Measurements from ENCODE around the gene GFOD1.

The GFOD1 gene

GRCh38 chr6:13425270-13425873, 62.0 kb downstream of the GFOD1 start:
- DNase-seq (ENCODE audit: low spot score): no peak

DNA sequence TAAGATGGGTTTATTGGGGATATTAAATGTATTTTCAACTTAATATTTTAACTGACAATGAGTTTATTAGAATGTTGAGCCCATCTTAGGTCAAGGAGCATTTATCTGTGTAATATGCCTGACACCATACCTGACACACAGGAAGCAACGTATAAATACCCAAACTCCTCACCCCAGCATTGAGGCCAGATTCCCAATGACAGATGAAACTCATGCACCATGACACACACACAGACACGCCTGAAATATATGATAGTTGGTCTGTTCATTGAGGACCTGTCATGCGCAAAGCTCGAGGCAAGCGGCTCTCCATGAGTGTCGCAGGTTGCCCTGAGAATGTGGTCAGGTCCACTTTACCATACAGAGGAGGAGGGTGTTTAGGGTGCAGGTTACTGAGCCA, 64.1 kb downstream of the GFOD1 start:
- DNase-seq (ENCODE audit: low spot score): no peak

GRCh38 chr6:13422681-13423221, 64.6 kb downstream of the GFOD1 start:
- no peak for DNase-seq (ENCODE audit: low spot score)

- no peak for DNase-seq (ENCODE audit: low spot score)
These were observed 65.9 kb downstream of the GFOD1 start for GRCh38 chr6:13421425-13422059.

- no peak for DNase-seq (ENCODE audit: low spot score)
These were observed 67.1 kb downstream of the GFOD1 start for GRCh38 chr6:13420269-13420668.

GRCh38 chr6:13419422-13420195, 67.8 kb downstream of the GFOD1 start:
- no peak for DNase-seq (ENCODE audit: low spot score)

DNA sequence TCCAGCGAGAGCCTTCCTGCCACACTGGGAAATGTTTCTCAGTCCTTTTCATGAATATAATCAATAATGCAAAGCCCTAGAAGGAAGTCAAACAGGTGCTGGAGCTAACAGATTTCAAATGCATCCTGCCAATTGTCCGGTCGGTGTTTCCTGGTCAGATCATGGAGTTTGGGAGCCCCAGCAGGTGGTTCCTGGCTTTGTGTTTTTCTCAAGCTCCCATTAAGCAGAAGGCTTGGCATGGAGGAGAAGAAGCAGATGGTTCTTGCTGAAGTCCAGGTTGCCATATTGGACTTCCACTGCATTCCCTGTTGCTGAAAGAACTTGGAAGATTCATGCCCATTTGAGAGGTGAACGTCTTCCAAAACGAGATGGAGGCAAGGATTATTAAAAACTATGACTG, 68.6 kb downstream of the GFOD1 start:
- DNase-seq (ENCODE audit: low spot score): no peak

DNA sequence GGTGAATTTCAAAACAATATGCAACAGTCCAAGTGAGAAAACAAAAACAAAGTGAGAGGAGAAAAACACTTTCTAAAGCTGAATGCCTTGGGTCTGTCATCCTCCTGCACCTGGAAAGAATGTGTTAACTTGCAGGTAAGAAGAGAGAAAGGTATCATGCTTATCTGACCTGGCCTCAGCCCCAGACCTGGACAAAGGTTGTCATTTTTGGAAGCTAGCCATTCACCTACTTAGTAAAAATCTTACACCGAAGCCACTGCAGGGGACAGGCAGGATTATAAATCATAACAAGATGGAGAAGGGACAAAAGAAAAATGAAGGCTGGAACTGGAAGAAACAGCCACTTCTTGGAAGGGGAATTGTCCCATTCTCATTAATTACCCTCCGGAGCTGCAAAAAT, 69.4 kb downstream of the GFOD1 start:
- DNase-seq (ENCODE audit: low spot score): no peak

DNA sequence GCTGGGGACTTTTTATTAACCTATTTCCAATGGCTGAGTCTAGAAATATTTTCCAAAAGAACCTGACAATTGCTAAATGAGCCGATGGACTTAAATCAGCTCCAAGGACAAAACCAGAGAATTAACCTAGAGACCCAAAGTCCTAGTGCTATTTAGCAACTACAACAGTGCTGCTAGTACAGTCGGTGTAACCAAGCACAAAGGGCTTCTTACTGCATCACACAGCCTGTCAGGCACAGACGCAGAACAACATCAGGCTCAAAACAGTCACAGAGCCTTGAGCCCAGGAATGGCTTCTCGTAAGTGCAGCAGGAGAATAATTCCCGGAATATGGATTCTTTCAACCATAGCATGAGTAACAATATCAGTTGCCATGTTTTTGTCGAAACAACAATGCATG, 70.0 kb downstream of the GFOD1 start:
- no peak for DNase-seq (ENCODE audit: low spot score)

DNA sequence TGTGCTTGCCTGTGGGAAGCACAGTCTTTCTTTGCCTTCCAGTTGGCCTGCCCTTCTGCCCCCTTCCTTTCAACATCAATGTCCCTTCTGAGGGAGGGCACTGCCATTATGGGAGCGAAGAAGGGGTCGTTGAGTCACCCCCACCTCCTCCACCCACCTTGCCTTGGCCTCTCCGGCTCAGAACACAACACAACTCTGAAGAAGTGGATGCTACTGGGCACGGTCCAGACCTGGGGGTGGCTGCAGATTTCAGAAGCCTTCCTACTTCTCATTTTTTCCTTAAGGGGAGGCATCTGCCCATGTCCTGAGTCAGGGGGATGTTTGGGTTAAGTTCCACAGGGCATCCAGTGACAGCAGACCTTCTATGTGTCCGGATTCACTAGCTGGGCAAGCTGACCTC, 72.1 kb downstream of the GFOD1 start:
- DNase-seq (ENCODE audit: low spot score): no peak

GRCh38 chr6:13413900-13414555, 73.4 kb downstream of the GFOD1 start:
- DNase-seq (ENCODE audit: low spot score): peak; percentile 78

DNA sequence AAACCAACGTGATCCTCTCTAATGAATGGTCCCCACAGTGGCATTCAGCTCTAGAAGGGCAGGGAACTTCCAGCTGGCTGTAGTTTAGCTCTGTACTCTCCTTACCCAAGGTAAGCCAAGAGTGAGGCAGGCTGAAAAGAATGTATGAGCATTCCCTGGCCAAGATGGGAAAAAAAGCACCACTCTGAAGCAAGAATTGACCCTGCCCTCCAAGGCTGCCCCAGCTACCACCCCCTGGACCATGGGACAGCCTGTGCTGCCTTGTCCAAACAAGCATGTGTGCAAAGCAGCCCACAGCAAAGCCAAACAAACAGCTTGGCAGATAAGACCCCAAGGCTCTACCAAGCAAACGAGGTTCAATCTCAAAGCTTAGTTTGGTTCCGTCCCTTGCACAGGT, 73.9 kb downstream of the GFOD1 start:
- DNase-seq (ENCODE audit: low spot score): no peak

- no peak for DNase-seq (ENCODE audit: low spot score)
These were observed 74.5 kb downstream of the GFOD1 start for GRCh38 chr6:13412639-13413465.

DNA sequence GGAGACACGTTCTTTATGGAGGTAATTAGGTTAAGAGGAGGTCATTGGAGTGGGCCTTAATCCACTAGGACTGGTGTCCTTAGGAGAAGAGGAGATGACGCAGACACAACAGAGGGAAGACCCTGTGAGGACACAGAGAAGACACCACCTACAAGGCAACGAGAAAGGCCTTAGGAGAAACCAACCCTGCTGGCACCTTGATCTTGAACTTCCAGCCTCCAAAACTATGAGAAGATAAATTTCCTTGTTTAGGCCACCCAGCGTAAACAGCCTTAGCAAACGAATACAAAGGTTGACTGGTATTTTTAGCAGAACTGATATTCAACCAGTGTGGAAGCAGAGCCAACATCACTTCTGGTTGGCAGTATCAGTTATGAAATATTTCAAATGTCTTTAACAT, 75.2 kb downstream of the GFOD1 start:
- no peak for DNase-seq (ENCODE audit: low spot score)

- no peak for DNase-seq (ENCODE audit: low spot score)
These were observed 75.9 kb downstream of the GFOD1 start for GRCh38 chr6:13411484-13411883.

GRCh38 chr6:13409991-13410390, 77.4 kb downstream of the GFOD1 start:
- DNase-seq (ENCODE audit: low spot score): no peak

DNA sequence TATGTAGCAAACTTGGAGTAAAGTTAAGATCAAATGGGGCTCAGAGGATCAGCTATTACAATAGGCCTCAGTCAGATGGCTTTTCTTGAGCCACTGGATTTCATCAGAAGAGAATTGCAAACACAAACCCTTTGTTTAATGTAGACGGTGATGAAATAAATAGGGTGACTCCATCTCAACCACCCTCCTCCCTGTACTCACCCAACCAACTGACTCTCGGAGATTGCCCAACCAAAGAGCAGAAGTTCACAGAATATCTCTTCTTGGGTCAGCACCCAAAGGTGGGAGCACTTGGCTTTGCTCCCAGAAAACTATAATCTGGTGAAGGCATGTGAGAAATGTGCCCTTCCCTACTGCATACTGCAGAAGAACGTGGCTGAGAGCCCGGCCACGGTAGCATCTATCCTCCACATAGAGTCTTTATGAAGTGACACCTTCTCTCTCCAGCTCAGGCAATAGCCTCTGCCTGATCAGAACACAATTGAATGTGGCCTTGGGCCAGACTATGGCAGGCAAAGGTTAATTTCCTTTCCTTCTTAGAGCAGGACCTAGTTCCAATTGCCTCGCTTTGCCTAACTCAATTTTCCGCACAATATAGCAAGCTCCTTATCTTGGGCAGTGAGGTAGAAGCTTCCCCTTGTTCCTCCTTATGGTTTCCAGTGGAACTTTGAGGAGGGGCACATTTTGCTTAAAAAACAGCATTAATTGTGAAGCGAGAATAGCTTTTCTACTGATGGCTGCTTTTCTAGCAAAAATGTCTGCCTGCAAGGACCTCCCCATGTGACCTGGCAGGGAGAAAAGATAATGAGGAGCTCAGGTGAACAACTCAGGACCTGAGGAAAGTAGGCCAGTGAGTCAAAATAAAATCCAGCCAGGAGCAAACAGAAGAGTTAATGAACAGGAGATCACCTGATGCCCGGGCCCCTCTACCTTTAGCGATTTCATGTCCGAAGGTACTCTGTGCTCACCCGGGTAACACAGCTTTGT, 79.4 kb downstream of the GFOD1 start:
- peak; percentile 76 for DNase-seq (ENCODE audit: low spot score)

DNA sequence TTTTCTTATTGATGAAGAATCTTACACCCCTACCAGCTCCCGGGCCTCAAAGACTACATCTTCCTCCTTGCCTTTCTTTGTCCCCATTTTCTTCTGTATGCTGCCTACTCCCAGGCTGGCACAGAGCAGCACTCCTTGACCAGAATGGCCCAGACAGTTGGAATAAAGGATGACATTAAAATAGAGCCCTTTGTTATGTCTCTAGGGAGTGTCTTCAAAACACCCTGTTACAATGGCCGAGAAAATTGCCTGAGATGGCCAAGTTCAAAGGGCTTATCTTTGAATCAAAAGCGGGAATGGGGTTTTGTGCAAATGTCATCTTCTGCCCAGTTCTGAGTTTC, 80.1 kb downstream of the GFOD1 start:
- no peak for DNase-seq (ENCODE audit: low spot score)

- DNase-seq (ENCODE audit: low spot score): peak; percentile 79
These were observed 80.6 kb downstream of the GFOD1 start for GRCh38 chr6:13406781-13407180.

- no peak for DNase-seq (ENCODE audit: low spot score)
These were observed 81.4 kb downstream of the GFOD1 start for GRCh38 chr6:13405961-13406477.
